ENCODE data around the gene MAPK8.

Gene MAPK8

DNA sequence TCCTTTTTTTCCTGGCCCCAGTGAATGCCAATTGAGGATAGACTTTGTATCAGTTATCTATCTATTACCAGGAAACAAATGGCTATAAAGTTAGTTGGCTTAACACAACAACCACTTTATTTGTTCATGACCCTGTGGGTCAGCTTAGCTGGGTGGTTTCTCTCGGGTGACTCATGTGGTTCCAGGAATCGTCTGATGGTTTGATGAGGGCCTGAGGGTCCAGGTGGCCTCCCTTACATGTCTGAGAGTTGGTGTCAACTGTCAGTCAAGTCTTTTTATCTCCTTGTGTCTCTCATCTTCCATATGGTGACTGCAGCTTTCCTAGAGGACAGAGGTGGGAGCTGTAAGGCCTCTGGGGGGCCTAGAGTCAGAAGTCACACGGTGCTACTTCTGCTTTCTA lies 15.3 kb upstream of the MAPK8 start:
- no peak for DNase-seq (ENCODE audit: low read depth, low spot score)

DNA sequence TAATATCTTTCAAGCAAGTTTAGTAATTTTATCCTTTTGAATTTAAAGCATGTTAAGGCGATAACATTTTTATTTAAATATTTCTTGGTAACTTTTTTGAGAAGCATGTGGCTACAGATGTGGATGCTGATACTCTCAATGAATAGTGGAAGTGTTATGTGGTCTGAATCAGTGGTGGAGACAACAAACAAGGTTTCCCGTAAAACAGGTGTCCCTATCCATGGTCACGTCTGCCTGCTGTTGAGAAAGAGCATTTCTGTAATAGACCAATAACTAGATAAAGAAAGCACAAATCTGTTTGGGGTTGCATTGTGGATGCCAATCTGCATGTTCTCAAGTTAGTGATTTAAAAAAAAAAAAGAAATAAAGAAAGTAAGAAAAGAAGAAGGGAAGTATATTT lies 13.9 kb upstream of the MAPK8 start:
- no peak for DNase-seq (ENCODE audit: low read depth, low spot score)

- DNase-seq (ENCODE audit: low read depth, low spot score): no peak
These were observed 12.0 kb upstream of the MAPK8 start for GRCh38 chr10:48294431-48294830.

GRCh38 chr10:48296576-48297098 lies 9.8 kb upstream of the MAPK8 start:
- no peak for DNase-seq (ENCODE audit: low read depth, low spot score)

- DNase-seq (ENCODE audit: low read depth, low spot score): no peak
These were observed 7.4 kb upstream of the MAPK8 start for GRCh38 chr10:48299066-48299465.

GRCh38 chr10:48299692-48300091 lies 6.8 kb upstream of the MAPK8 start:
- no peak for DNase-seq (ENCODE audit: low read depth, low spot score)

- DNase-seq (ENCODE audit: low read depth, low spot score): no peak
These were observed 5.9 kb upstream of the MAPK8 start for GRCh38 chr10:48300556-48300955.

GRCh38 chr10:48302515-48303476 lies 3.7 kb upstream of the MAPK8 start:
- DNase-seq (ENCODE audit: low read depth, low spot score): no peak

- DNase-seq (ENCODE audit: low read depth, low spot score): no peak
These were observed 592 bp upstream of the MAPK8 start for GRCh38 chr10:48305905-48306264.

- DNase-seq (ENCODE audit: low read depth, low spot score): no peak
These were observed 613 bp downstream of the MAPK8 start for GRCh38 chr10:48306870-48307710.

- no peak for DNase-seq (ENCODE audit: low read depth, low spot score)
These were observed 1.2 kb downstream of the MAPK8 start for GRCh38 chr10:48307711-48308018.

DNA sequence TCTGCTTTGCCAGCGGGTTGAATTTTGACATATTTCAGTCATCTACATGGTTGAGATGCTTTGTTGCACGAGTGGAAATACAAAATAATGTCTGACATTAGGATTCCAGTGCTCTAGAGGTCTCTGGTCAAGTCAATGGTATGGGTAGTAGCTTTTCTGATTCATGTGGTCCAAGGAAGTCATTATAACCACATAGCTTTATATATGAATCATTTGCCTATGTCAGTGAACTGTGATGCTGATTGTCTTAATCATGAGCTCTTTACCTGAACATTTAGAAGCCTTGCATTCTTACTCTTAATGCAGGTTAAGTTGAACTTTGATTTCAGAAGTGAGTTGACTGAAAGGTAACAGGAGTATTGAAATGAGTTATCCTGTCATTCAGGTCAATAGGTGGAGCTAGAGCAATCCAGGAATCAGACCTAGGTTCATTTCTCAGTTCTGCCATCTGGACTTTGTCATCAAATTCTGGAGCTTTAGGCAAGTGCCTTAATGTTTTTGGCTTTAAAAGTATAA lies 3.3 kb downstream of the MAPK8 start:
- no peak for DNase-seq (ENCODE audit: low read depth, low spot score)

DNA sequence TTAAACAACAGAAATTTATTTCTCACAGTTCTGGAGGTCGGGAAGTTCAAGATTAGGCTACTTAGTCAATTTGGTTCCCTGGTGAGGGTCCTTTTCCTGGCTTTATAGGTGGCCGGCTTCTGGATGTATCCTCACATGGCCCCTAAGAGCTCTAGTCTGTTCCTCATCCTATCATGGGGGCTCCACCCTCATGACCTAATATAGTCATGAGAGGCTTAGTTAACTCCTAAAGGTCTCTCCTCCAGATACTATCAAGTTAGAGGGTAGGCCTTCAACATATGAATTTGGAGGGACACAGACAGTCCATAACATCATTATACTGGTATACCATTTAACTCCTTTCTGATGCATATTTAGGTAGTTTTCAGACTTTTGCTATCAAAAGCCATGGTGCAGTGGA lies 7.6 kb downstream of the MAPK8 start:
- DNase-seq (ENCODE audit: low read depth, low spot score): no peak

GRCh38 chr10:48316236-48316635 lies 9.8 kb downstream of the MAPK8 start:
- DNase-seq (ENCODE audit: low read depth, low spot score): no peak

GRCh38 chr10:48317321-48317990 lies 11.0 kb downstream of the MAPK8 start:
- no peak for DNase-seq (ENCODE audit: low read depth, low spot score)

DNA sequence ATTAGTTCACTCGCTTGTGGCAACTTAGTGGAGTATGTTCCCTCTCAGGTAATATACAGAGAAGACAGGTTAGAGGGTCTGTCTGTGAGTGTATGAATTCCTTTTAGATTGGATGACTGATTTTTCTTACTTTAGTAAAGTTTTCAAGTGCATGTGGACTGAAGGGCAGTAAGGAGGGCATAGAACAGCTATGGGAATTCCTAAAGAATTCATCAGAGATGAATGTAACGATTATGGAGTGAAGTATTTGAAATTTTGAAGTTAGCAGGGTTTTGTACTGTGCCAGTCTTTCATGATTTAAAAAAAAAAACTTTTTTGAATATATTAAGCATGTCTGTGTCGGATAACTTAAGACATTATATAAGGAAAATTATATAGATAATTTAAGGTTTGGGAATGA lies 15.5 kb downstream of the MAPK8 start:
- no peak for DNase-seq (ENCODE audit: low read depth, low spot score)

- no peak for DNase-seq (ENCODE audit: low read depth, low spot score)
These were observed 18.1 kb downstream of the MAPK8 start for GRCh38 chr10:48324580-48324979.

- no peak for DNase-seq (ENCODE audit: low read depth, low spot score)
These were observed 23.8 kb downstream of the MAPK8 start for GRCh38 chr10:48330269-48330668.

DNA sequence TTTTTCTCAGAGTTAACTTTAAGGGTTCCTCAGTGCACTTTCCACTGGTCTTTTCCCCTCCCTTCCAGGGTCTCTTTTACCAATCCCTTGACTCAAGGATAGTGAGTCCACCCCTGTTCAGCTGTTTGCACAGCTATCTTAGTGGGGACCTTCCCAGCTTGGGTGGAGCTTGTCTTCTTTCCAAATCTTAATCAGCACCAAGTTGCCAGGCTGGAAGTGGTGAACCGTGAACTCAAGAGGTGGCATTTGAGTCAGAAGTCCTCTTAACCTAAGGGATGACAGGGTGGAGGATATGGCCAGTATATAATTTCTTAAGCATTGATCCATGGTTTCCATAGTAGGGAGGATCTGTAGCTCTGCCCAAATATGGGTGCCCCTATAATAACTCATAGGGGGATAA lies 25.0 kb downstream of the MAPK8 start:
- DNase-seq (ENCODE audit: low read depth, low spot score): no peak

DNA sequence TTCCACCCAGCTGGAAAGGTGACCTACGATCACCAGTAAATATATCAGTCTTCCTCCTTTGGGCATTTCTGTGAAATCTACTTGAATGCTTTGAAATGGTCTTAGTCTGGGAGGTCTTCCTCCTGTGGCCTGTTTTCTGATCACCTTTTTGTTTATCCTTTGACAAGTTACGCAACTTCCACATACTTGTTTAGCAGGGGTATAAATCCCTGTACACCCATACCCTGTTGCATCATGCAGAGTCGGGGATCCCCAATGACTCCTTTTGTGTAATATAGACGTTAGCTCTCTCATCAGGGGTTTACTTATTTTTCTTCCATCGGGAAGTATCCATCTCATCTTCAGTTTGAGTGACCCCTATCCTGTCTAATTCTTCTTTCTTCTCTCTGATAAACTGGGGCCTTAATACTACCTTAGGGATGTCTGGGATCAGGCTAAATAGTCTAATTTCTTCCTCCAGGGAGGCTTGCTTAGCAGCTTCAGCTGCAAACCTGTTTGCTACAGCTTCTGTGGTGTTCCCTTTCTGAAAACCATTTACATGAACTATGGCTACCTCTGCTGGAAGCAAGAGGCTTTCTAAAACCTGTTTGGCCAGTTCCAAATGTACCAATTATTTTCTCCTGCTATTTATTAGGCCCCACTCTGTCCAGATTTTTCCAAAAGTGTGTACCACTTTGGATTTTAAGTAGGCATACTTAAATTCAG lies 25.8 kb downstream of the MAPK8 start:
- DNase-seq (ENCODE audit: low read depth, low spot score): no peak

DNA sequence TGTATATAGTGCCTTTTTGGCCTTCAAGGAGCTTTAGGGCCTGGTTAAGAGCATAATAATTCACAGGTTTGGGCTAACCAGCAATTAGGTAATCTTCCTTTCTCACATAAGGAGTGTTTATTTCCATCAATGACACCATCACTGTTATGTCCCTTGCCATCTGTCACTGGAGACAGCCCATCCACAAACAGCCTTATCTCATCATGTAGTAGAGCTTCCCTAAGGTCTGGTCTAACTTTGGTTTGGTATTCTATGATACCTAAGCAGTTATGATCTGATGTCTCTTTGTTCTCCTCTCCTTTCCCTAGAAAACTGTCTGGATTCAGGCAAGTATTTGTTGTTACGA lies 26.4 kb downstream of the MAPK8 start:
- no peak for DNase-seq (ENCODE audit: low read depth, low spot score)
